Small intestine (tissue), 7 donors: ENCODE results near the gene SORCS2. TPM values are rescaled to one million over a fixed set of nuclear protein-coding genes. Genes with fewer than 3 reads are reported as not detected.

Experiments
- DNase-seq, 2 donors: peaks; one replicate each; pipeline versions ENCODE4 v3.0.0 to v3.0.0-alpha.2; 2013
- FAIRE-seq: peaks from 2 replicates; lab custom pipeline; 2012; peaks lifted over from hg19 to GRCh38; lab: Jason Lieb, UNC
- H3K27ac ChIP-seq, 3 donors: one replicate each; pipeline ENCODE4 v1.5.1; 2013; ENCODE audit warnings: low read length in 2 of 3, mild to moderate bottlenecking in 2 of 3, control low read depth in 1 of 3, inconsistent platforms in 1 of 3, low read depth in 1 of 3, moderate library complexity in 1 of 3
- H3K27me3 ChIP-seq, 3 donors: one replicate each; pipeline ENCODE4 v1.6.1; 2013; ENCODE audit warnings: low read length in 3 of 3, inconsistent platforms in 1 of 3; ENCODE audit not compliant: control insufficient read depth in 3 of 3, insufficient read depth in 3 of 3
- H3K36me3 ChIP-seq, 3 donors: one replicate each; pipeline ENCODE4 v1.6.1; 2013; ENCODE audit warnings: low read length in 3 of 3, inconsistent platforms in 1 of 3, low read depth in 1 of 3, mild to moderate bottlenecking in 1 of 3, moderate library complexity in 1 of 3; ENCODE audit not compliant: control insufficient read depth in 3 of 3, insufficient read depth in 2 of 3
- H3K4me1 ChIP-seq, 3 donors: one replicate each; pipeline ENCODE4 v1.6.1; 2013; ENCODE audit warnings: low read length in 2 of 3, inconsistent platforms in 1 of 3, low read depth in 1 of 3, mild to moderate bottlenecking in 1 of 3, moderate library complexity in 1 of 3; ENCODE audit not compliant: control insufficient read depth in 3 of 3, insufficient read depth in 2 of 3
- H3K4me3 ChIP-seq, 3 donors: one replicate each; pipeline ENCODE4 v1.5.1; 2013; ENCODE audit warnings: low read length in 3 of 3, control low read depth in 1 of 3, inconsistent platforms in 1 of 3, low read depth in 1 of 3, mild to moderate bottlenecking in 1 of 3, moderate library complexity in 1 of 3
- H3K9me3 ChIP-seq, 2 donors: one replicate each; pipeline ENCODE4 v1.6.1; 2013; ENCODE audit warnings: low read depth in 1 of 2, low read length in 1 of 2; ENCODE audit not compliant: control insufficient read depth in 2 of 2, insufficient read depth in 1 of 2
- WGBS, 3 donors: extraction: QIAGEN DNeasy Blood & Tissue Kit; methylation state at CpG; one replicate each; pipeline ENCODE4 v1.1.7; 2013; 5-methylcytosine and 5-hydroxymethylcytosine counted together
- polyA plus RNA-seq, 4 donors: library from polyadenylated mRNA; stranded (reverse) in 3 of 4; unstranded in 1 of 4; fragments of 200-250 nt in 3 of 4; fragments of 120-200 nt in 1 of 4; gene quantifications; one replicate each; pipeline versions ENCODE4 v1.2.1 to v1.2.3, GENCODE V29; 2013
- donor health status: healthy with polysubstance abuse.
- donor health status: control.
- donor health status: control.
- donor health status: Bipolar disorder and iron deficiency.
- donor health status: healthy.

The SORCS2 gene
- polyA plus RNA-seq, 4 donors = 0.63 to 3.3 (median 2.2) TPM; not detected in 1

DNA sequence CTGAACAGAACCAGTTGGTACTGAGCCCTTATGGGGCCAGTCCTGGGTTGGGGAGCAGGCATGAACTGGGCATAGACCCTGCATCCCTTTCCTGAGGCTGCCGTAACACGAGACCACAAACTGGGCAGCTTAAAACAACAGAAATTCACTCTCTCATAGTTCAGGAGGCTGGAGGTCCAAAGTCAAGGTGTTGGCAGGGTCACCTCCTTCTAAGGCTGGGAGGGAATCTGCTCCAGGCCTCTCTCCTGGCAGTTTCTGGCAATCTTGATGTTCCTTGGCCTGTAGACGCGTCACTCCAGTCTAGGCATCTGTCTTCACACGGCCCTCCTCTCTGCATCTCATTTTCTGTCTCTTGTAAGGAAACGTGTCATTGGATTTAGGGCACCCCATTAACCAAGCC, 19.8 kb upstream of the SORCS2 start:
- WGBS, 3 donors = 90 to 91% (median 90%) methylated on average over 6 of the region's 6 CpGs
- Histone ChIP-seq H3K4me1 (peaks cover 0 to 8% (median 0%) of the 10 kb centered on the region in 3 donors), H3K27ac (no peak overlapping the region), H3K4me3 (no peak overlapping the region), H3K36me3 (peaks cover 0 to 2% (median 0%) of the 10 kb centered on the region in 3 donors), H3K27me3 (no peaks in the 10 kb centered on the region), H3K9me3 (no peaks in the 10 kb centered on the region)
- FAIRE-seq (no peak), DNase-seq (no peak)

DNA sequence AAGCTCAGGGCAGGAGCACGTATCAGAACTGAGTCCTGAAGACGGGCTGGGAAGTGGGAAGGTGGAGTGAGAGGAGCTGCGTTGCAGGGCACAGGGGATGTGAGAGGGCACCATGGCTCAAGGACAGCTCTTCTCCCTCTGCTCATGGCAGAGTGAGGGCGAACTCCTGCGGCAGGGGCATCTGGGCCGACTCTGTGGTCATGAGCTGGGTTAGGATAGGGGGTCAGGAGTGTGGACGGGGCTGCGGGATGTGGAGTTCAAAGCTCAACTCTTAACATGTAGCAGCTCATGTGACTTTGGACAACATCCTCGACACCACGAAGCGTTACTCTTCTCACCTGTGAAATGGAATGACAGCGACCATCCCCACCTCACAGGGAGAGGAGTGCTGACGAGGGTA, 19.4 kb upstream of the SORCS2 start:
- H3K4me3 ChIP-seq = no peak overlapping the region
- H3K36me3 ChIP-seq = peaks cover 0 to 2% (median 0%) of the 10 kb centered on the region in 3 donors
- no peaks in the 10 kb centered on the region for H3K9me3 ChIP-seq
- no peak for DNase-seq
- no peaks in the 10 kb centered on the region for H3K27me3 ChIP-seq
- WGBS, 3 donors = 89 to 92% (median 92%) methylated on average over 13 of the region's 13 CpGs
- H3K27ac ChIP-seq = no peak overlapping the region
- FAIRE-seq = no peak
- peaks cover 0 to 4% (median 0%) of the 10 kb centered on the region in 3 donors for H3K4me1 ChIP-seq

DNA sequence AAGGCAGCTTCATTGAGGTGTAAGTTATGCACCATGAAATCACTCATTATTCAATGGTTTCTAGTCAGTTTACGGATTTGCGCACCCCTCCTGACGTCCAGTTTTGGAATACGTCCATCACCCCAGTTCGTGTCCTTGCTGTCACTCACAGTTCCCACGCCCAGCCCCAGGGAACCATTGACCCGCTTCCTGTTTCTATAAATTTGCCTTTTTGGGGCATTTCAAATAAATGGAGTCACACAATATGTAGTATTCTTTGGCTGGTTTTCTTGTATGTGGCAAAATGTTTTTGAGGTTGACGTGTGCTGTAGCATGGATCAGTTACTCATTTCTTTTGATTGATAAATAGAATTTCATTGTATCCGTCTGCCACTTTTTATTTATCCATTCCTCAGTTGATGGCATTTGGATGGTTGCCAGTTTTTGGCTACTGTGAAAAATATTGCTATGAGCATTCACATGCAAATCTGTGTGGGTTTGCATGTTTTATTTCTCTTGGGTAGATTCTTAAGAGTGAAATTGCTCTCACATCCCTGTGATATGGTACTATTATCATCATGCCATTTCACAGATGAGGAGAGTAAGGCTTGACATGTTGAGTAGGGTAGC, 18.4 kb upstream of the SORCS2 start:
- no peaks in the 10 kb centered on the region for H3K4me1 ChIP-seq
- no peaks in the 10 kb centered on the region for H3K9me3 ChIP-seq
- DNase-seq = no peak
- H3K4me3 ChIP-seq = no peak overlapping the region
- FAIRE-seq = no peak
- H3K27ac ChIP-seq = no peak overlapping the region
- H3K36me3 ChIP-seq = peaks cover 0 to 2% (median 0%) of the 10 kb centered on the region in 3 donors
- H3K27me3 ChIP-seq = no peaks in the 10 kb centered on the region
- WGBS, 3 donors = 72 to 78% (median 73%) methylated on average over 9 of the region's 9 CpGs

DNA sequence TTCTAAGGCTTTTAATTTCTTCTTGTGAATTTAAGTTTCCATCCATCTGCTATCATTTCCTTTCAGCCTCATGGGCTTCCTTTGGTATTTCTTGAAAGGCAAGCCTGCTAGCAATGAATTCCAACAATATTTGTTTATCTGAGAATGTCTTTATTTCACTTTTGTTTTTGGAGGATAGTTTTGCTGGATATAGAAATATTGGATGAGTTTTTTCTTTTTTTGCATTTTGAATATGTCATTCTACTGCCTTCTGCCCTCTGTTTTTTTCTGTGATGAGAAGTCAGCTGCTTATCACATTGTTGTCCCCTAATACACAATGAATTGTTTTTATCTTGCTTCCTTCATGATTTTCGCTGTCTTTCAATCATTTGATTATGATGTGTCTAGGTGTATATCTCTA, 13.2 kb upstream of the SORCS2 start:
- WGBS, 3 donors = 83 to 90% (median 87%) methylated on average over 1 of the region's 1 CpG
- no peaks in the 10 kb centered on the region for H3K4me1 ChIP-seq
- no peaks in the 10 kb centered on the region for H3K27me3 ChIP-seq
- H3K36me3 ChIP-seq = no peaks in the 10 kb centered on the region
- DNase-seq (no peak), FAIRE-seq (no peak)
- no peak overlapping the region for H3K27ac ChIP-seq
- H3K4me3 ChIP-seq = no peak overlapping the region
- no peaks in the 10 kb centered on the region for H3K9me3 ChIP-seq

DNA sequence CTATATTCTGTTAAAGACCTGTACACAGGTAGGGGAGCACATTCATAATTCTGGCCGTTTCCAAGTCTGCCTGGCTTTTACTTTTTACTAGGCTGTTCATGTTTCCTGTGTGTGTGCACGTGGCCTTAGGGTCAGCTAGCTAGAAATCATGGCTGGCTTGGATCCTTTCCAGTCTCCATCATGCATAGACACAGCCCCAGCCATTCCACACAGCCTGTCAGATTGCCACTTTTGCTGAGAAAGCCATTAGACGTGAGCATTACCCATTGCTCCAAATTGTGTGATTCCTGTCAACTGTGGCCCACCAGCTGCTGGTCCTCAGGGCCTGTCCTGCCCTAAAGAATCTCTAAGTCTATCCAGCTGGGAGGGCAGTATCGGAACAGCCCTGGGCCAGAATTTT, 11.4 kb upstream of the SORCS2 start:
- H3K9me3 ChIP-seq = peaks cover 0 to 5% of the 10 kb centered on the region in 2 donors
- WGBS, 3 donors = 53 to 65% (median 62%) methylated on average over 4 of the region's 4 CpGs
- FAIRE-seq (no peak), DNase-seq (no peak)
- no peak overlapping the region for H3K4me3 ChIP-seq
- no peaks in the 10 kb centered on the region for H3K4me1 ChIP-seq
- no peaks in the 10 kb centered on the region for H3K27me3 ChIP-seq
- H3K36me3 ChIP-seq = no peaks in the 10 kb centered on the region
- no peak overlapping the region for H3K27ac ChIP-seq

DNA sequence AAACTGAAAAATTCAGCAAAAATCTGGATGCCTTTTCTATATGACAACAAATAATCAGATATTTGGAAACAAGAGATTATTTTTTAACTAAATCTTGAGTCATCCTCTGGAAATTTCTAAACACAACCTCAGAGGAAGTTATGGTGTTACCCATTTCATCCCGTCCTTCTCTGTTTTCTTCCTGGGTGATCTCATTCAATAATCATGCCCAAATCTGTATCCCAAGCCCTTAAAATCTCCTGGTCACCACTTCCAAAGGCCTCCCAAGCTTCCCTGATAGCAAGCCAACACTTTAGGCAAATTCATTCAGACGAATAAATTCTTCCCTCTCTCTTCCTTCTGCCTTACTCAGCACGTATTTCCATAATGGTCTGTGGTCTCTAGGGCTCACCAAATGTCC, 9.7 kb upstream of the SORCS2 start:
- peaks cover 0 to 14% (median 2%) of the 10 kb centered on the region in 3 donors for H3K27me3 ChIP-seq
- FAIRE-seq = no peak
- 76 to 84% (median 78%) methylated on average over 3 of the region's 3 CpGs for WGBS, 3 donors
- no peak for DNase-seq
- H3K36me3 ChIP-seq = no peaks in the 10 kb centered on the region
- peaks cover 0 to 5% of the 10 kb centered on the region in 2 donors for H3K9me3 ChIP-seq
- H3K27ac ChIP-seq = no peak overlapping the region
- no peak overlapping the region for H3K4me3 ChIP-seq
- H3K4me1 ChIP-seq = no peaks in the 10 kb centered on the region

DNA sequence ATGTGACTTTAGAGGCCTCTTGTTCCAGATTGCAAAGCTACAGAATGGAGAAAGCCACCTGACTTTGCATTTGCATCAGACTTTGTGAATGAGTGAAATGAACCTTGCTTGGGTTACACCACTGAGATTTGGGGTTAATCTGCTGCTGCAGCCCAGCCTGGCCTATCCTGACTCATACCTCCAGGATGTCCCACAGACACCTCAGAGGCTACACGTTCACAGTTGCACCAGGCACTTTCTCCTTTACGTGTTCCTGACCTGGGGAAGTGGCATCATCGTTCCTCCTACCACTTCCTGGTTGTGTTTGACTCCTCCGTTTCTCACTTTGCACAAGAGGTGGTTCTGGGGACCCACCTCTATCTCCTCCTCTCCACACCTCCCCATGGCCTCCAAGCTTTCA, 9.2 kb upstream of the SORCS2 start:
- Histone ChIP-seq H3K27ac (no peak overlapping the region), H3K36me3 (no peaks in the 10 kb centered on the region), H3K27me3 (peaks cover 0 to 20% (median 4%) of the 10 kb centered on the region in 3 donors), H3K4me1 (no peaks in the 10 kb centered on the region), H3K9me3 (peaks cover 0 to 5% of the 10 kb centered on the region in 2 donors), H3K4me3 (no peak overlapping the region)
- FAIRE-seq (no peak), DNase-seq (no peak)
- 58 to 71% (median 67%) methylated on average over 4 of the region's 4 CpGs for WGBS, 3 donors

DNA sequence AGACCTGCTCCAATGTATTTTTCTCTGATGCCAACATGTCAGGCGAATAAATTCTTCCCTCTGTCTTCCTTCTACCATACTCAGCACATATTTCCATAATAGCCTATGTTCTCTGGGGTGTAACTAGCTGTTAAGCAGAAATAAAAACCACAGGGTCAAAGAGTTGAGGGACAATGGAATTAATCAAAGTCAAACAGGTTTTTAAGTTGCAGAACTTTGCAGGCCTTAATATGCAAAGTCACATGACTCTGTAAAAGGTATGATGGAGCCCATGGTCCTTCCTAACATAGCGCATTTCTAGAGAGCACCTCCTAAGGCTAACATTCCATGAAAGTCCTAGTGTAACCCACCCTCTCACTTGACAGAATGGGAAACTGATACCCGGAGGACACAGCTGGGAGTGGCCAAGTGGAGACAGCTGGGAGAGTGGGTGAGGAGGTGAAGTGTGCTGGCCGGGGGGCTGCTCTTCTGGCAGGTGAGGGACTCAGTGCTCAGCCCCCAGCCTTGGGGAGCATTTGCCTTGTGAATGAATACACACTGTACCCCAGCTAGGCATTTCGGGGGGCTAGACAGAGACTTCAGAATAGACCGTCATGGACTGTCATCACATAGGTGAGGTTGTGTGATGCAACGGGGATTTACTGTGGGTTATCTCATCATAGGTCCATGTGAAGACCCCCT, 8.4 kb upstream of the SORCS2 start:
- H3K36me3 ChIP-seq = no peaks in the 10 kb centered on the region
- H3K4me3 ChIP-seq = no peak overlapping the region
- DNase-seq (no peak), FAIRE-seq (no peak)
- no peak overlapping the region for H3K27ac ChIP-seq
- H3K27me3 ChIP-seq = peaks cover 0 to 28% (median 4%) of the 10 kb centered on the region in 3 donors
- WGBS, 3 donors = 83 to 92% (median 88%) methylated on average over 7 of the region's 7 CpGs
- peaks cover 0 to 5% of the 10 kb centered on the region in 2 donors for H3K9me3 ChIP-seq
- no peaks in the 10 kb centered on the region for H3K4me1 ChIP-seq
